Activated B cell treated with CpG ODN at 0.5 μM for 24 hours (primary cell): ENCODE results near the gene POLN. TPM values are rescaled to one million over a fixed set of nuclear protein-coding genes. Genes with fewer than 3 reads are reported as not detected.

Source experiments
- ATAC-seq: fragments of 200-7000 bp; cut with Tn5 transposase; one replicate; pipeline ENCODE4 v1.10.0; 2021; ENCODE audit warnings: low read depth, mild to moderate bottlenecking, moderate library complexity
- CTCF ChIA-PET: fragments of 350-600 bp; sonication (Branson Sonifier 250); formaldehyde crosslinking; loops from one replicate; lab custom pipeline; 2021; ENCODE audit warnings: antibody characterized with exemption; lab: Charles Lee
- POLR2A ChIA-PET: fragments of 350-600 bp; sonication (Branson Sonifier 250); formaldehyde crosslinking; loops from one replicate; lab custom pipeline; 2021; ENCODE audit warnings: antibody characterized with exemption; lab: Charles Lee
- DNase-seq: peaks from one replicate; pipeline ENCODE4 v3.0.0; 2022
- H3K27ac Mint-ChIP-seq: one replicate; pipeline ENCODE4 v1.8.0; 2020; ENCODE audit warnings: mixed read lengths
- H3K27me3 Mint-ChIP-seq: one replicate; pipeline ENCODE4 v1.8.0; 2021; ENCODE audit warnings: mixed read lengths
- H3K36me3 Mint-ChIP-seq: one replicate; pipeline ENCODE4 v1.8.0; 2021; ENCODE audit warnings: low read depth, mixed read lengths
- H3K4me1 Mint-ChIP-seq: one replicate; pipeline ENCODE4 v1.8.0; 2021; ENCODE audit warnings: mixed read lengths
- H3K4me3 Mint-ChIP-seq: one replicate; pipeline ENCODE4 v1.8.0; 2020; ENCODE audit warnings: mild to moderate bottlenecking, mixed read lengths
- H3K9me3 Mint-ChIP-seq: one replicate; pipeline ENCODE4 v1.8.0; 2020; ENCODE audit warnings: mixed read lengths
- CTCF ChIP-seq: fragments of 200-600 bp; IDR thresholded peaks from one replicate; pipeline ENCODE4 v1.8.0; 2022; ENCODE audit warnings: antibody characterized with exemption, mild to moderate bottlenecking
- intact Hi-C: fragments of 100-400 bp; cut with micrococcal nuclease; formaldehyde crosslinking; loops from one replicate; pipeline ENCODE4 v1.15.1; 2024
- total RNA-seq: library from RNA; stranded (reverse); gene quantifications from 2 replicates; pipeline ENCODE4 v1.2.3, GENCODE V29; 2022

The POLN gene
- total RNA-seq, 1 donor from 2014 or later = 1.4 TPM

- Mint-ChIP-seq H3K27me3 (peaks cover 18% of the 10 kb centered on the region), H3K36me3 (no peaks in the 10 kb centered on the region), H3K4me1 (peaks cover 9% of the 10 kb centered on the region), H3K9me3 (no peaks in the 10 kb centered on the region), H3K27ac (peak overlapping the region; percentile 35), H3K4me3 (peak overlapping the region; percentile 77)
- intact Hi-C loops = loop anchor here (1.0 to 5.0 kb wide), 2 partner anchors 34 to 374 kb away; partner anchors contain the start of genes CFAP99 and ZFYVE28
- no peak for ATAC-seq
- DNase-seq = no peak
- TF ChIP-seq CTCF = no peak
- POLR2A ChIA-PET = no interaction called here
- CTCF ChIA-PET = no interaction called here
These were observed 198.9 kb downstream of the POLN start for GRCh38 chr4:2042947-2043395.

- peaks cover 14% of the 10 kb centered on the region for H3K27me3 Mint-ChIP-seq
These were observed 199.5 kb downstream of the POLN start for GRCh38 chr4:2042204-2042946.

GRCh38 chr4:2041239-2042130 lies 200.4 kb downstream of the POLN start:
- CTCF ChIA-PET = no interaction called here
- TF ChIP-seq CTCF = no peak
- H3K27me3 Mint-ChIP-seq = peaks cover 20% of the 10 kb centered on the region
- peak overlapping the region; percentile 84 for H3K4me3 Mint-ChIP-seq
- H3K9me3 Mint-ChIP-seq = no peaks in the 10 kb centered on the region
- intact Hi-C loops = loop anchor here (1.0 to 5.0 kb wide), 4 partner anchors 17 to 376 kb away; partner anchors contain the start of genes CFAP99, LETM1, NAT8L and ZFYVE28
- POLR2A ChIA-PET = interaction anchor here (0.6 to 0.8 kb wide), 2 partner anchors 32 to 883 kb away, joined by 3 read pairs; no protein-coding TSS in a partner anchor
- ATAC-seq (peak; percentile 76), DNase-seq (peak; percentile 80)
- H3K36me3 Mint-ChIP-seq = no peaks in the 10 kb centered on the region
- H3K27ac Mint-ChIP-seq = peak overlapping the region; percentile 12
- H3K4me1 Mint-ChIP-seq = peaks cover 9% of the 10 kb centered on the region

More at GRCh38 chr4:2042204-2042946, 199.5 kb downstream of the POLN start:
- intact Hi-C loops = loop anchor here (1.0 to 5.0 kb wide), 2 partner anchors 33 to 375 kb away; partner anchors contain the start of genes CFAP99 and ZFYVE28
- ChIA-PET CTCF (no interaction called here), POLR2A (no interaction called here)
- Mint-ChIP-seq H3K4me1 (peaks cover 9% of the 10 kb centered on the region), H3K36me3 (no peaks in the 10 kb centered on the region), H3K4me3 (peak overlapping the region; percentile 77), H3K27ac (peak overlapping the region; percentile 35), H3K9me3 (no peaks in the 10 kb centered on the region)
- peak; percentile 48 for DNase-seq
- no peak for TF ChIP-seq CTCF
- ATAC-seq = peak; percentile 53

- ChIA-PET POLR2A (no interaction called here), CTCF (no interaction called here)
- Mint-ChIP-seq H3K4me3 (peak overlapping the region; percentile 71), H3K27me3 (peaks cover 17% of the 10 kb centered on the region), H3K4me1 (peaks cover 9% of the 10 kb centered on the region), H3K9me3 (no peaks in the 10 kb centered on the region), H3K36me3 (no peaks in the 10 kb centered on the region), H3K27ac (no peak overlapping the region)
- no peak for TF ChIP-seq CTCF
- intact Hi-C loops = loop anchor here (1.0 to 5.0 kb wide), 3 partner anchors 18 to 377 kb away; partner anchors contain the start of genes CFAP99, LETM1, NAT8L and ZFYVE28
- DNase-seq (no peak), ATAC-seq (no peak)
These were observed 201.3 kb downstream of the POLN start for GRCh38 chr4:2040391-2041238.
